WTC11 (cell line): Measurements from ENCODE around the gene TMPRSS12. TPM values are rescaled to one million over a fixed set of nuclear protein-coding genes. Genes with fewer than 3 reads are reported as not detected.
"Not testable (repeated sequence)": the region's sequence is repeated elsewhere in the genome, so short reads cannot be mapped to it uniquely, and the experiment has no call there.

Experiments
- ATAC-seq: fragments of 200-7000 bp; cut with Tn5 transposase; 2 replicates; pipeline ENCODE4 v1.10.0; 2021; ENCODE audit warnings: mild to moderate bottlenecking, moderate library complexity
- CTCF ChIA-PET: fragments of 300-600 bp; sonication (Branson Sonifier 250); formaldehyde crosslinking; loops from one replicate; lab custom pipeline; 2021; ENCODE audit warnings: antibody characterized with exemption; lab: Charles Lee
- POLR2A ChIA-PET: fragments of 350-600 bp; sonication (Branson Sonifier 250); formaldehyde crosslinking; loops from one replicate; lab custom pipeline; 2021; ENCODE audit warnings: antibody characterized with exemption; lab: Charles Lee
- DNase-seq: peaks from one replicate; pipeline ENCODE4 v3.0.0; 2021; ENCODE audit warnings: low spot score
- H3K27ac Mint-ChIP-seq: 2 replicates; pipeline ENCODE4 v1.8.0; 2021; ENCODE audit warnings: mixed read lengths
- H3K27me3 Mint-ChIP-seq: 2 replicates; pipeline ENCODE4 v1.8.0; 2021; ENCODE audit warnings: low read depth, mild to moderate bottlenecking, moderate library complexity, mixed read lengths
- H3K36me3 Mint-ChIP-seq: 2 replicates; pipeline ENCODE4 v1.8.0; 2021; ENCODE audit warnings: mixed read lengths
- H3K4me1 Mint-ChIP-seq: 2 replicates; pipeline ENCODE4 v1.8.0; 2022; ENCODE audit warnings: mixed read lengths
- H3K4me3 Mint-ChIP-seq: 2 replicates; pipeline ENCODE4 v1.8.0; 2021; ENCODE audit warnings: mild to moderate bottlenecking, moderate library complexity, mixed read lengths
- H3K9me3 Mint-ChIP-seq: 2 replicates; pipeline ENCODE4 v1.8.0; 2021; ENCODE audit warnings: mixed read lengths
- CBFB ChIP-seq: sonication (generic); formaldehyde crosslinking; IDR thresholded peaks from 2 replicates; pipeline ENCODE4 v1.8.1; 2022; ENCODE audit warnings: mild to moderate bottlenecking, low read depth, missing genetic modification reagents
- CDX4 ChIP-seq: fragments of 250-450 bp; sonication (Bioruptor Pico); IDR thresholded peaks from 2 replicates; pipeline ENCODE4 v1.9.0; 2021; ENCODE audit warnings: moderate library complexity, mild to moderate bottlenecking, inconsistent platforms, borderline replicate concordance
- E2F1 ChIP-seq: sonication (generic); formaldehyde crosslinking; IDR thresholded peaks from 2 replicates; pipeline ENCODE4 v1.8.0; 2022; ENCODE audit warnings: mild to moderate bottlenecking, missing genetic modification reagents
- ELF4 ChIP-seq: sonication (generic); formaldehyde crosslinking; IDR thresholded peaks from 2 replicates; pipeline ENCODE4 v1.8.1; 2022; ENCODE audit warnings: low read depth, mild to moderate bottlenecking, moderate library complexity, missing genetic modification reagents
- ERG ChIP-seq: fragments of 250-450 bp; sonication (Bioruptor Pico); IDR thresholded peaks from 2 replicates; pipeline ENCODE4 v1.8.0; 2021; ENCODE audit warnings: mild to moderate bottlenecking
- HMGA2 ChIP-seq: fragments of 250-450 bp; sonication (Bioruptor Pico); IDR thresholded peaks from 2 replicates; pipeline ENCODE4 v1.4.0; 2021; ENCODE audit warnings: mild to moderate bottlenecking, moderate library complexity
- JAZF1 ChIP-seq: fragments of 250-450 bp; sonication (Bioruptor Pico); IDR thresholded peaks from 2 replicates; pipeline ENCODE4 v1.9.0; 2021; ENCODE audit warnings: moderate library complexity, mild to moderate bottlenecking, inconsistent platforms
- MLX ChIP-seq: sonication (generic); formaldehyde crosslinking; IDR thresholded peaks from 2 replicates; pipeline ENCODE4 v1.8.1; 2023; ENCODE audit warnings: mild to moderate bottlenecking, missing genetic modification reagents, moderate library complexity
- MXD4 ChIP-seq: fragments of 250-450 bp; sonication (Bioruptor Pico); IDR thresholded peaks from 2 replicates; pipeline ENCODE4 v1.8.0; 2021; ENCODE audit warnings: mild to moderate bottlenecking, moderate library complexity, borderline replicate concordance
- NFATC4 ChIP-seq: fragments of 250-450 bp; sonication (Bioruptor Pico); IDR thresholded peaks from 2 replicates; pipeline ENCODE4 v1.9.0; 2021; ENCODE audit warnings: mild to moderate bottlenecking
- NFYB ChIP-seq: sonication (generic); formaldehyde crosslinking; conservative IDR thresholded peaks from 2 replicates; pipeline ENCODE4 v1.8.0; 2022; ENCODE audit warnings: low read depth, missing genetic modification reagents
- NR2C2 ChIP-seq: sonication (generic); formaldehyde crosslinking; IDR thresholded peaks from 2 replicates; pipeline ENCODE4 v1.8.0; 2022; ENCODE audit warnings: mild to moderate bottlenecking, missing genetic modification reagents
- SMAD4 ChIP-seq: sonication (generic); formaldehyde crosslinking; IDR thresholded peaks from 2 replicates; pipeline ENCODE4 v1.8.0; 2022; ENCODE audit warnings: mild to moderate bottlenecking, missing genetic modification reagents
- TP53 ChIP-seq: sonication (generic); formaldehyde crosslinking; IDR thresholded peaks from 2 replicates; pipeline ENCODE4 v1.8.1; 2023; ENCODE audit warnings: mild to moderate bottlenecking, missing genetic modification reagents
- USF2 ChIP-seq: sonication (generic); formaldehyde crosslinking; IDR thresholded peaks from 2 replicates; pipeline ENCODE4 v1.8.1; 2023; ENCODE audit warnings: mild to moderate bottlenecking, missing genetic modification reagents, moderate library complexity
- ZNF281 ChIP-seq: sonication (generic); formaldehyde crosslinking; IDR thresholded peaks from 2 replicates; pipeline ENCODE4 v1.8.0; 2023; ENCODE audit warnings: mild to moderate bottlenecking, missing genetic modification reagents
- total RNA-seq: library from RNA; stranded (reverse); gene quantifications from 3 replicates; pipeline ENCODE4 v1.2.3, GENCODE V29; 2021

Gene TMPRSS12
- total RNA-seq, 1 experiment from 2014 or later = not detected

GRCh38 chr12:50888666-50889065, 45.9 kb downstream of the TMPRSS12 start:
- DNase-seq (no peak), ATAC-seq (no peak)
- CTCF ChIA-PET = no interaction called here
- no peaks in the 10 kb centered on the region for H3K27me3 Mint-ChIP-seq
- no peaks in the 10 kb centered on the region for H3K4me1 Mint-ChIP-seq
- no peak overlapping the region for H3K4me3 Mint-ChIP-seq
- H3K27ac Mint-ChIP-seq = no peak overlapping the region
- no peaks in the 10 kb centered on the region for H3K36me3 Mint-ChIP-seq
- TF ChIP-seq CBFB (no peak), E2F1 (no peak), NFYB (no peak), ZNF281 (CRISPR knock-in tag) (no peak), HMGA2 (CRISPR knock-in tag) (peak; percentile 70), ERG (CRISPR knock-in tag) (no peak), NR2C2 (CRISPR knock-in tag) (no peak)
- POLR2A ChIA-PET = no interaction called here
- no peaks in the 10 kb centered on the region for H3K9me3 Mint-ChIP-seq

- no peak for TF ChIP-seq CBFB
- TF ChIP-seq, all 79 proteins: peak for 0
- Mint-ChIP-seq H3K9me3 (peaks cover 12% of the 10 kb centered on the region), H3K36me3 (no peaks in the 10 kb centered on the region), H3K4me3 (no peak overlapping the region), H3K4me1 (no peaks in the 10 kb centered on the region), H3K27me3 (no peaks in the 10 kb centered on the region), H3K27ac (no peak overlapping the region)
- ATAC-seq = no peak
- POLR2A ChIA-PET = no interaction called here
- CTCF ChIA-PET = no interaction called here
- no peak for DNase-seq
Measured at GRCh38 chr12:50894241-50894640, 51.5 kb downstream of the TMPRSS12 start.

- DNase-seq = no peak
- no peak overlapping the region for H3K4me3 Mint-ChIP-seq
- TF ChIP-seq JAZF1 (CRISPR knock-in tag) = no peak
- no peak for TF ChIP-seq USF2 (CRISPR knock-in tag)
- no peak for TF ChIP-seq MXD4 (CRISPR knock-in tag)
- TF ChIP-seq NFYB = no peak
- no peak for TF ChIP-seq ERG (CRISPR knock-in tag)
- TF ChIP-seq SMAD4 = no peak
- no peak for TF ChIP-seq TP53 (CRISPR knock-in tag)
- no peak for TF ChIP-seq MLX (CRISPR knock-in tag)
- TF ChIP-seq NFATC4 (CRISPR knock-in tag) = no peak
- TF ChIP-seq CDX4 (CRISPR knock-in tag) = no peak
- no peak for TF ChIP-seq ELF4 (CRISPR knock-in tag)
- H3K36me3 Mint-ChIP-seq = no peaks in the 10 kb centered on the region
- no peaks in the 10 kb centered on the region for H3K27me3 Mint-ChIP-seq
- peaks cover 27% of the 10 kb centered on the region for H3K9me3 Mint-ChIP-seq
- ATAC-seq = no peak
- ChIA-PET CTCF (no interaction called here), POLR2A (no interaction called here)
- H3K4me1 Mint-ChIP-seq = no peaks in the 10 kb centered on the region
- no peak overlapping the region for H3K27ac Mint-ChIP-seq
Measured at GRCh38 chr12:50901685-50902113, 59.0 kb downstream of the TMPRSS12 start.

GRCh38 chr12:50908479-50908878, 65.8 kb downstream of the TMPRSS12 start:
- ATAC-seq, H3K27ac Mint-ChIP-seq, POLR2A ChIA-PET, DNase-seq, H3K27me3 Mint-ChIP-seq, CTCF ChIA-PET, H3K4me3 Mint-ChIP-seq: not testable (repeated sequence)
- Mint-ChIP-seq H3K9me3 (peaks cover 36% of the 10 kb centered on the region), H3K4me1 (peaks cover 12% of the 10 kb centered on the region), H3K36me3 (peaks cover 30% of the 10 kb centered on the region)

- H3K4me1 Mint-ChIP-seq = peaks cover 13% of the 10 kb centered on the region
- H3K27me3 Mint-ChIP-seq, DNase-seq, H3K4me3 Mint-ChIP-seq, POLR2A ChIA-PET, ATAC-seq, H3K27ac Mint-ChIP-seq: not testable (repeated sequence)
- peaks cover 65% of the 10 kb centered on the region for H3K9me3 Mint-ChIP-seq
- CTCF ChIA-PET = interaction anchor here (0.6 kb wide), 1 partner anchor 87 kb away, joined by 3 read pairs; no protein-coding TSS in a partner anchor
- peaks cover 63% of the 10 kb centered on the region for H3K36me3 Mint-ChIP-seq
Measured at GRCh38 chr12:50912361-50912760, 69.6 kb downstream of the TMPRSS12 start.
